PC-9 (cell line): ENCODE data around the gene CD9.

Experiments used
- EZH2 ChIP-seq: fragments of 200-600 bp; sonication (generic); IDR thresholded peaks from 2 replicates; pipeline ENCODE4 v1.8.0; 2017; ENCODE audit warnings: antibody characterized with exemption, low read depth
- TF ChIP-seq, protein P1 (sequence below): fragments of 200-600 bp; sonication (generic); conservative IDR thresholded peaks from 2 replicates; pipeline ENCODE4 v1.6.1; 2017; ENCODE audit warnings: mixed run types, antibody characterized with exemption, mild to moderate bottlenecking, moderate library complexity

GRCh38 chr12:6172862-6173261, 27.3 kb upstream of the CD9 start:
- TF ChIP-seq, protein P1, sequence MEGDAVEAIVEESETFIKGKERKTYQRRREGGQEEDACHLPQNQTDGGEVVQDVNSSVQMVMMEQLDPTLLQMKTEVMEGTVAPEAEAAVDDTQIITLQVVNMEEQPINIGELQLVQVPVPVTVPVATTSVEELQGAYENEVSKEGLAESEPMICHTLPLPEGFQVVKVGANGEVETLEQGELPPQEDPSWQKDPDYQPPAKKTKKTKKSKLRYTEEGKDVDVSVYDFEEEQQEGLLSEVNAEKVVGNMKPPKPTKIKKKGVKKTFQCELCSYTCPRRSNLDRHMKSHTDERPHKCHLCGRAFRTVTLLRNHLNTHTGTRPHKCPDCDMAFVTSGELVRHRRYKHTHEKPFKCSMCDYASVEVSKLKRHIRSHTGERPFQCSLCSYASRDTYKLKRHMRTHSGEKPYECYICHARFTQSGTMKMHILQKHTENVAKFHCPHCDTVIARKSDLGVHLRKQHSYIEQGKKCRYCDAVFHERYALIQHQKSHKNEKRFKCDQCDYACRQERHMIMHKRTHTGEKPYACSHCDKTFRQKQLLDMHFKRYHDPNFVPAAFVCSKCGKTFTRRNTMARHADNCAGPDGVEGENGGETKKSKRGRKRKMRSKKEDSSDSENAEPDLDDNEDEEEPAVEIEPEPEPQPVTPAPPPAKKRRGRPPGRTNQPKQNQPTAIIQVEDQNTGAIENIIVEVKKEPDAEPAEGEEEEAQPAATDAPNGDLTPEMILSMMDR = no peak
- no peak for TF ChIP-seq EZH2
